GM19035 (cell line): ENCODE results near the gene PGA5.
"Not testable (repeated sequence)": the region's sequence is repeated elsewhere in the genome, so short reads cannot be mapped to it uniquely, and the experiment has no call there.

Source experiments
- ATAC-seq: cut with Tn5 transposase; IDR thresholded peaks from one replicate; pipeline ENCODE4 v1.9.1; 2021; ENCODE audit not compliant: unreplicated experiment

PGA5 gene

DNA sequence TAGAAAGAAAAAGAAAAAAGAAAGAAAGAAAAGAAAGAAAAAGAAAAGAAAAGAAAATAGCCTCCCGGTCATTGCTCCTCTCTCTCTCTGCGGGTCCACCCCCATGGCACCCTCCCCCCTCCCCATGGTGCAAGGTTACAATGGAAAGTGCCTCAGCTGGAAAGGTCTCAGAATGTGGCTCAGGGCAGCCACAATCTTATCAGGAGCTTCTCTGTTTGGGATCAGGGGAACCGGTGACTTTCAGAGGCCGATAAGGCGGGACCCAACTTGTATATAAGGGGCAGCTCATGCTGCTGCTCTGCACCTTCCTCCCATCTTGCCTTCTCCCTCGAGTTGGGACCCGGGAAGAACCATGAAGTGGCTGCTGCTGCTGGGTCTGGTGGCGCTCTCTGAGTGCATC is at the start of gene PGA5:
Gene PGA5, plus strand, starts transcription at position 301 of the 400 bp plus-strand sequence. Its CDS starts 52 bp downstream, at position 353.
- not testable (repeated sequence) for ATAC-seq

- no peak for ATAC-seq
Measured at GRCh38 chr11:61193596-61193995, 47.4 kb upstream of the PGA5 start.

DNA sequence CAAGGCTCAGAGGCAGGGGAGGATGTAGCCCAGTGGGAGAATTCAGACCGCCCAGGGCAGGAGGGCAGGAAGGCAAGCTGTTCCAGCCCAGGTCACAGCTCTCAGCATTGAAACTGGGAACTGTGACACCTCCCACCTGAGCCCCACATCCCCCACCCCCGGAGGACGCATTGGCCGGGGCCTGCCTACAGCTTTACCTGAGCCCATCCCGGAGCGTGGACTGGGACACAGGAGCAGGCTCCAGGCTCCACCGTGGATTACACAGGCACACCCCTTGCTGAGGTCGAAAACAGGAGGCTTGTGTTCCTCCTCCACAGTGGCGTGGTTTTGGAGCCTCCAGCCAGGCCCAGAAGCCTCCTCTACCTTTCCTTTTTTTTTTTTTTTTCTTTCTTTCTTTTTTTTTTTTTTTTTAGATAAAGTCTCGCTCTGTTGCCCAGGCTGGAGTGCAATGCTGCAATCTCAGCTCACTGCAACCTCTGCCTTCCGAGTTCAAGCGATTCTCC is 46.8 kb upstream of the PGA5 start:
- no peak for ATAC-seq

- no peak for ATAC-seq
Measured at GRCh38 chr11:61194981-61195695, 45.8 kb upstream of the PGA5 start.

GRCh38 chr11:61195719-61196118 is 45.3 kb upstream of the PGA5 start:
- ATAC-seq = no peak

DNA sequence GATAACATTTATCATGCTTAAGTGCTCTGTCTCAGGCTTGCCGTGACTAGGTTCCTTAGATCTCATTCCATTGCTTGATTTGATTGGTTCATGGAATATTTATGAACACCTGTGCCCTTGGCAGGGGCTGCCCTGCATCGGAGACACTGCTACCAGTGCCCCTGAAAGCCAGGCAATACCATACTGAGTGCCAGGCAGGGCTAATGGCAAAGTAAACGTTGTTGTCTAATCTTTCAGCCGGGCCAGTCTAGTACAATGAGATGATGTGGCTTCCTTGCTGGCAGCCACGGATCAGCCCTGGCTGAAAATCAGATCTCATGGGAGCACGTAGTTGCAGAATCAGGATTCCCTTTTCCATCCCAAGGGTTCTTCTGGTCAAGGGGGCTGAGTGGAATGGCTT is 42.6 kb upstream of the PGA5 start:
- ATAC-seq = no peak

DNA sequence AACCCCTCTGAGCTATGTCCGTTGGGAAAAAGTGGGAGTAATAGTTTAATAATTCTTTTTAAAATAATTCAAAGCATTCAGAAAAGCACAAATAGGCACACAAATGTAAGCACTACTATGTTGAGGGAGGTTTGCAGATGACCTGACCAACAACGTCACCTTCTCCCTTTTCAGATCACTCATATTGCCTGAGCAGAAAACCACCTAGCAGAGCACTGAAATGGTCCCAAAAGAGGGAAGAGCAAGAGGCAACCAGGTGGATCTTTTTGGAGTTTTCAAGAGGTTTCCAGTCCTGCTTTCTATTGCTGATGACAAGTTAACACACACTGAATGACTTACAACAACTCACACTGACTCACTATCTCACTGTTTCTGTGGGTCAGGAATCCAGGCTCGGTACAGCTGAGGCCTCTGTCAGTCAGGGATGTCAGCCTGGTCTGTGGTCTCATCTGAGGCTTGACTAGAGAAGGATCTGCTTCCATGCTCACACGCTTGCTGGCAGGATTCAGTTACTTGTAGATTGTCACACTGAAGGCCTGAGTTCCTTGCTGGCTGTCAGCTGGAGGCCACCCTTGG is 41.9 kb upstream of the PGA5 start:
- no peak for ATAC-seq

DNA sequence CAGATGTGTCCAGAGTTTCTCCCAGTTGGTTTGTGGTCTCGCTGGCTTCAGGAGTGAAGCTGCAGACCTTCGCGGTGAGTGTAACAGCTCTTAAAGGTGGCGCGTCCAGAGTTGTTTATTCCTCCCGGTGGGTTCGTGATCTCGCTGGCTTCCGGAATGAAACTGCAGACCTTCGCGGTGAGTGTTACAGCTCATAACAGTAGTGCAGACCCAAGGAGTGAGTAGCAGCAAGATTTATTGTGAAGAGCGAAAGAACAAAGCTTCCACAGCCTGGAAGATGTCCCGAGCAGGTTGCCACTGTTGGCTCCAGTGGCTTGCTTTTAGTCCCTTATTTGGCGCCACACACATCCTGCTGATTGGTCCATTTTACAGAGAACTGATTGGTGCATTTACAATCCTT is 39.5 kb upstream of the PGA5 start:
- ATAC-seq = no peak

DNA sequence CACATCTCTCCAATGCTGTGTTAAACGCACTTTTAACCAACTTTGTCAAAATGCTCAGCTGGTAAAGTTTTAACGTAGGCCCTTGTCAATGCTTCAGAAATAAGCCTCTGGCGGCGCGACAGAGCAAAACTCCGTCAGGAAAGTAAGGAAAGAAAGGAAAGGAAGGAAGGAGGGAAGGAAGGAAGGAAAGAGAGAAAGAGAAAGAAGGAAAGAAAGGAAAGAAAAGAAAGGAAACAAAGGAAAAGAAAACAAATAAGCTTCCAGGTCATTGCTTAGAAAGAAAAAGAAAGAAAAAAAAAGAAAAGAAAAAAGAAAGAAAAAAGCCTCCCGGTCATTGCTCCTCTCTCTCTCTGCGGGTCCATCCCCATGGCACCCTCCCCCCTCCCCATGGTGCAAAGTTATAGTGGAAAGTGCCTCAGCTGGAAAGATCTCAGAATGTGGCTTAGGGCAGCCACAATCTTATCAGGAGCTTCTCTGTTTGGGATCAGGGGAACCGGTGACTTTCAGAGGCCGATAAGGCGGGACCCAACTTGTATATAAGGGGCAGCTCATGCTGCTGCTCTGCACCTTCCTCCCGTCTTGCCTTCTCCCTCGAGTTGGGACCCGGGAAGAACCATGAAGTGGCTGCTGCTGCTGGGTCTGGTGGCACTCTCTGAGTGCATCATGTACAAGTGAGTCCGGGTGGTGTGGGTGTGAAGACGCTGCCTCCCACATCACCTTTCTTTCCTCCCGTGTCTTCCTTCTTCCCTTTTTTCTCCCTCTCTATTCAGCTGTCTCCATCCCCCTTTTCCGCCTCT is 37.8 kb upstream of the PGA5 start, which contains the start of gene PGA3:
Gene PGA3, plus strand, starts transcription at position 566 of the 797 bp plus-strand sequence. Its CDS starts 50 bp downstream, at position 616.
- ATAC-seq = not testable (repeated sequence)

GRCh38 chr11:61203873-61204272 is 37.1 kb upstream of the PGA5 start:
- ATAC-seq = not testable (repeated sequence)

- not testable (repeated sequence) for ATAC-seq
Measured at GRCh38 chr11:61204502-61205059, 36.4 kb upstream of the PGA5 start.

GRCh38 chr11:61207636-61208310 is 33.2 kb upstream of the PGA5 start:
- not testable (repeated sequence) for ATAC-seq

- not testable (repeated sequence) for ATAC-seq
Measured at GRCh38 chr11:61210629-61211028, 30.3 kb upstream of the PGA5 start.

DNA sequence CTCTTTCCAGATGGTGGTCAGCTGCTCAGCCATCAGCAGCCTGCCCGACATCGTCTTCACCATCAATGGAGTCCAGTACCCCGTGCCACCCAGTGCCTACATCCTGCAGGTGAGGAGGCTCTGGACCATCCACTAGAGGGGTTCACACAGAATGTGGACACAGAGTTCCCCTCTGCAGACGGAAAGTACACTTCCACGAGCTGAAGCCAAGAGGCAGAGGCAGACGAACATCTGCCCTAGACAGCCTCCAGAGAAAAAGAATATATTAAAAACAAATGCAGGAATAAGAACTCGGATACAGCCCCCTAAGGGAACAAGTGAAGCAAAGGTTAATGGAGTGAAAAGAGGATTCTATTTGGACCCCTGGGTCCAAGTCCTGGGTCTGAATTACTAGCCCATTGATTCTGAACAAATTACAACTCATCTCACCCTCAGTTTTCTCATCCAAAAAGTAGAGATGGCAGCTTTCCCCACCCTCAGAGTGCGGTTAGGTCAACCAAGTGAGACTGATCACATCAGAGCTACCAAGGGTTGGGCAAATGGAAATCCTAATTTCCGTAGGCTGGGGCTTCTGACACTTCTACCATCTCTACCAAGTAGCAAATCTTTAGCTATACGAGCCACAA is 29.5 kb upstream of the PGA5 start:
- not testable (repeated sequence) for ATAC-seq

DNA sequence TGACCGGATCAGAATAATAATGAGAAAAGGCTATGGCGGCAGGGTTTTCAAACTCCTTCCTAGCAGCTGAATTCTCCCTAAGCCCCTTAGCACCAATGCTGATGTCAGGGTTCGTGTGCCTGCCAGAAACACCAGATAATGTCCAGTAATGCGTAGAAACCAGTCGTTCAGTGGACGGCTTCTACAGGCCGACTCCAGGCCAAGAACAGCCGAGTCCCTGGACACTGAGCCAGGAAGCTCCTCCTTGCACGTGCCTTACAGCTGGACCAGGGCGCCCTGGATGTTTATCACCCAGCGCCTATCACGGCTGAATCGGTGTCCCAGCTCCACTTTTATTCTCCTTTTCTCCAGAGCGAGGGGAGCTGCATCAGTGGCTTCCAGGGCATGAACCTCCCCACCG is 28.8 kb upstream of the PGA5 start:
- not testable (repeated sequence) for ATAC-seq

GRCh38 chr11:61213711-61214324 is 27.2 kb upstream of the PGA5 start:
- not testable (repeated sequence) for ATAC-seq

- not testable (repeated sequence) for ATAC-seq
Measured at GRCh38 chr11:61218306-61218705, 22.7 kb upstream of the PGA5 start.

- ATAC-seq = not testable (repeated sequence)
Measured at GRCh38 chr11:61219016-61219415, 22.0 kb upstream of the PGA5 start.

DNA sequence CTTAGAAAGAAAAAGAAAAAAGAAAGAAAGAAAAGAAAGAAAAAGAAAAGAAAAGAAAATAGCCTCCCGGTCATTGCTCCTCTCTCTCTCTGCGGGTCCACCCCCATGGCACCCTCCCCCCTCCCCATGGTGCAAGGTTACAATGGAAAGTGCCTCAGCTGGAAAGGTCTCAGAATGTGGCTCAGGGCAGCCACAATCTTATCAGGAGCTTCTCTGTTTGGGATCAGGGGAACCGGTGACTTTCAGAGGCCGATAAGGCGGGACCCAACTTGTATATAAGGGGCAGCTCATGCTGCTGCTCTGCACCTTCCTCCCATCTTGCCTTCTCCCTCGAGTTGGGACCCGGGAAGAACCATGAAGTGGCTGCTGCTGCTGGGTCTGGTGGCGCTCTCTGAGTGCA is 18.9 kb upstream of the PGA5 start, which contains the start of gene PGA4:
Gene PGA4, plus strand, starts transcription at position 301 of the 400 bp plus-strand sequence. Its CDS starts 54 bp downstream, at position 355.
- not testable (repeated sequence) for ATAC-seq
